Bone marrow (tissue), 2 donors: ENCODE results near the gene ACTR3C.

Experiments
- DNase-seq, 2 donors: peaks; one replicate each; lab custom pipeline; 2025; lab: John Stamatoyannopoulos, UW

The ACTR3C gene

GRCh38 chr7:150359622-150360362, 36.4 kb upstream of the ACTR3C start:
- no peak for DNase-seq

GRCh38 chr7:150358988-150359621, 35.8 kb upstream of the ACTR3C start:
- no peak for DNase-seq

DNA sequence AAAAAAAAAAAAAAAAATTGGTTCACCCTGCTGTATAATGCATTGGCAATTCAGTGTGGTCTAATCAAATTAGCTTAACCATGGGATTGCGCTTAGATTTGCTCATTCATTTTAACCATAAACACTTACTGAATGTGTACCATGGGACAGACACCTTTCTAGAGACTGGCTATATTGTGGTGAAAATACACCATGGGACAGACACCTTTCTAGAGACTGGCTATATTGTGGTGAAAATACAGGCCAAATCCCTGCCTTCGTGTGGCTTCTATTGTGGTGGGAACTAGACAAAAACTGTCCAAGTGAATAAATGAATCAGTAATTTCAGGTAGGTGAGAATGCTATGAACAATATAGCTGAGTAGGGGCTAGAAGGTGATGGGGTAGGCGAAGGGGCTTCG, 35.1 kb upstream of the ACTR3C start:
- DNase-seq = no peak

DNA sequence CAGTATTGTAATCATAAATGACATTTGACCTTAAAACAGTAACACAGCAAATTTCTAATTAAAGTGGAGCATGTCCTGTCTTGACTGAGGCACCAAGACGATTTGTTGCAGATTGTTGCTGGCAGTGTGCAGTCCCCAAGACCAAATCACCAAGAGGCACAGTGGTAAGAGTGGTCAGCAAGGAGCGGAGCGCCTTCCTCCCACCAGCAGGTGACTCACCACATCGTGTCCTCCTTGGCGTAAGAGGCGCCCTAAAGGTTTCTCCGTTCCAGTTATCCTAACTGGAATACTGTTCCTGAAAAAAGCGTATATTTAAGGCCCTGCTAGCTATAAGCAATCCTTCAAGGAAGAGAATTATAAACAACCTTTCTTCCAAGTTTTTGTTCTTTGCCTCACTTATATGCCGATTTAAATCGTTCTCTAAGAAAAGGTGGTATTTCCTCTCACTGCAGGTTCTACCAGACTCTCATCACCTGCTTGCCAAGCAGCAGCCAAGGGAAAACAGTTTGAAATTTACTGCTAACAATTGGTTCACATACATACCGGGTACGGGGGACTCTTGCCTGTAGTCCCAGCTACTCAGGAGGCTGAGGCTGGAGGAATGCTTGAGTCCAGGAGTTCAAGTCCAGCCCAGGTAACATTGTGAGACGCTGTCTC, 34.6 kb upstream of the ACTR3C start:
- no peak for DNase-seq

GRCh38 chr7:150357270-150357669, 33.9 kb upstream of the ACTR3C start:
- DNase-seq = peak in 1 of 2 donors; percentile 92

DNA sequence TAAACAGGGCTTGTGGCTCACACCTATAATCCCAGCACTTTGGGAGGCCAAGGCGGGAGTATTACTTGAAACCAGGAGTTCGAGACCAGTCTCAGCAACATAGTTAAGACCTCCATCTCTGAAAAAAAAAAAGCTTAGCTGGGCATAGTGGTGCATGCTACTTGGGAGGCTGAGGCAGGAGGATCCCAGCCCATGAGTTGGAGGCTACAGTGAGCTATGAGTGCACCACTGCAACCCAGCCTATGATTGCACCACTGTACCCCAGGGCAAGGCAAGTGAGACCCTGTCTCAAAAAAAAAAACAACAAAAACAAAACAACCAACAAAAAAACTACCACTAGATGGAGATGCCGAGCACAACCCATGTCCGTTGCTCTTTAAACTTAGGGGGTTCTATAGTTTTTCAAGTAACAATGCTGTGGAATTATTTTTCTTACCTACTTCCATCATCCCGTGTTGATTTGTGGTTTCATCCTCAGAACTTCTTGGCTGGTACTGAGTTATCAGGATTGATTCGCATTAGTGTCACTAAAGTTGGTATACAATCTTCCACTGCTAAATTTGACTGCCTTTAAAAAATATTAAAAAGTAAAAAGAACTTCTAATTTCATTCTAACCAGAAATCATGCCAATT, 33.0 kb upstream of the ACTR3C start:
- peak in 1 of 2 donors; percentile 56 for DNase-seq

DNA sequence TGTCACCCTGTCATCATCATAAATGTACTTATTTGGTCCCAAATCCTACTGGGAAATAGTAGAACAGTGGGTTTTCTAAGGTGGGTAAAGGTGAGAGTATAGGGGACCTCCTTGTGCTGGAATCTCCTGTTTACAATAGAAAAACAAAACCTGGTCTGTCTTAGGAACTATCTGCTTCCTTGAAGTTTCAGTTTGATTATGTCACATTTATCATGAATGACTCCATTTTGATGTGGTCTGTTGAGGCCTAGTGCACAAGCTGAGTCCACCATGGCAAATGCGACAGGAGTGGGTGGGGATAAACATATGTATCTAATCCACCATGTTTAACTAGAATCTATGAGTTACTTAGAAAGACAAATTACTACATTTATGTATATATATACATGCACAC, 32.3 kb upstream of the ACTR3C start:
- DNase-seq = no peak

GRCh38 chr7:150351587-150352194, 28.3 kb upstream of the ACTR3C start:
- no peak for DNase-seq

GRCh38 chr7:150346922-150347321, 23.6 kb upstream of the ACTR3C start:
- no peak for DNase-seq

GRCh38 chr7:150345012-150345411, 21.7 kb upstream of the ACTR3C start:
- no peak for DNase-seq

GRCh38 chr7:150344299-150344698, 21.0 kb upstream of the ACTR3C start:
- no peak for DNase-seq

DNA sequence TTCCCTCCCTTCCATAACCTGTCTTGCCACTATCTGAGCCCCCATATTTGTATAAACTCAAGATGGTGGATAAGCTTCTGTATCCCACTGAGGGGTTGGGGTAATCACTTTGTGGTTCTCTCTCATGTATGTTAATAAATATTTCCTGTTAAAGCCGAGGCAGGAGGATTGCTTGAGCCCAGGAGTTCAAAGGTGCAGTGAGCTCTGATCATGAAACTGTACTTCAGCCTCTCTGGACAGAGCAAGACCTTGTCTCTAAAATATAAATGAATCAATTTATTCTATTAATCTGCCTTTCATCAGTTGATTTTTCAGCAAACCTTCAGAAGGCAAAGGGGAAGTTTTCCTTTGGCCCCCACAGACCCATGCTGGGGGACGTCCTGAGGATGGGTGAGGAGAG, 19.9 kb upstream of the ACTR3C start:
- DNase-seq = no peak

- no peak for DNase-seq
Observed at GRCh38 chr7:150342121-150342408, 18.7 kb upstream of the ACTR3C start.

GRCh38 chr7:150341263-150342120, 18.1 kb upstream of the ACTR3C start, which contains the start of gene RARRES2:
Gene RARRES2 (minus strand): TSS chr7:150341629. CDS start chr7:150340609, 1,020 bp downstream.
- DNase-seq = no peak

DNA sequence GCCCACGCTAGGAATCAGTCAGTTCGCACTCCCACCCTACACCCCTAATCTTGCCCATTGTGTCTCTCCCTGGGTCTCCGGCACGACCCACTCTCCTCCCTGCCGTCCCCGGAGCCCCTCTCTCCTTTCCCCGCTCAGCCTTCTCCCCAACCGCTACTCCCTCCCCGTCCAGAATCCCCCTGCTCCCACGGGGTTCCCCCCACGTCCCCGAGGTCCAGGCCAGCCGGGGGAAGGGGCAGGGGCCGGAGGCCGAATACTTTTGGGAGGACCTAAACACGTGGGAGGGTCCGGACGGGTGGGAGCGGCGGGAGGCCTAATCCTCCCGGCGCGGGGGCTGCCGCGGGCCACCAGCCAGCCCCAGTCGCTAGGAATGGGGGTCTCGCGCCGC, 17.5 kb upstream of the ACTR3C start:
- no peak for DNase-seq

DNA sequence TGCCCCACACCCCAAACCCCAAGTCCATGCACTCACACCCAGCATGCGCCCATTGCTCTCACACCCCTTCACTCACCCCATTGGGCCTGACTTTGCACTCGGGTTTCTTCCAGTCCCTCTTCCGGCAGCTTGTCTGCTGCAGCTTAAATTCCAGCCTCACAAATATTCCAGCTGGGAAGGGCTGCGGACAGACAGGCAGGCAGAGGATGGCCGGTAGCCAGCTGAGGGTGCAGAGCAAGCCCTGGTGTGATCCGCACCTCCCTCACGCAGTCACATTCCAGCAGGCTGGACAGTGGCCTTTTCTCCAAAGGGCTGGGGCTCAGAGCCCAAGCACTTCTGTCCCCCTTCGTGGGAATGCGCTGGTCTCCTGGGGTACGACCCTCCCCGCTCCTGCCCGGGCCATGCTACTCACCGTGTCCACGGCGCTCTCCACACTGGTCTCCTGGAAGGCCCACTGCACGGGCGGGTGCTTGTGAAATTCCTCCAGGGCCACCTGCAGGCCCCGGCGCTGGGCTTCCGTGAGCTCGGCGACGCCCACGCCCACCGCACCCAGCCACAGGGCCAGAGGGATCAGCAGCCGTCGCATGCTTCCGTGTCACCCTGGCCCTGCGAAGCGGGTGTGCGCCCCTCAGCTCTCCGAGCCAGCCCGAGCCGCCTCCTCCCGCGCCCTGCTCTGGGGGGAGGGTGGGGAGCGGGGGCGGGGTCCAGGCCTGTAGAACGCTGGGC, 16.8 kb upstream of the ACTR3C start:
- no peak for DNase-seq

DNA sequence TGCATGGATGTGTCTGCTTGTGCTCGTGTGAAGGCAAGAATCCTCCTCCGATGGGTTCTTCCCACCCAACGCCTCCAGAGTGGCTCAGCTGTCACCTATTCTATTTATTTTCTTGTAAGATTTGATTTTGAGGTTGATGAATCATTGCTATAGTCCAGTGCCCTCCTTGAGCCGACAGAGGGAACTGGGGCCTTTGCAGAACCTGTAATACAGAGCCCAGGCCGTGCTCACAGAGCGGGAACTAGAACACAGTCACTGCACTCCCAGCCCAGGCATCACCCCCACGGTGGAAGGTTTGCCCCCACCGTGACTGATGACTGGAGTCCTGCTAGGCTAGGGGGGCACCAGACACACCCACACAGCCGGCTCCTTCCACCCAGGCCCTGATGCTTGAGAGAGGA, 16.1 kb upstream of the ACTR3C start:
- no peak for DNase-seq

DNA sequence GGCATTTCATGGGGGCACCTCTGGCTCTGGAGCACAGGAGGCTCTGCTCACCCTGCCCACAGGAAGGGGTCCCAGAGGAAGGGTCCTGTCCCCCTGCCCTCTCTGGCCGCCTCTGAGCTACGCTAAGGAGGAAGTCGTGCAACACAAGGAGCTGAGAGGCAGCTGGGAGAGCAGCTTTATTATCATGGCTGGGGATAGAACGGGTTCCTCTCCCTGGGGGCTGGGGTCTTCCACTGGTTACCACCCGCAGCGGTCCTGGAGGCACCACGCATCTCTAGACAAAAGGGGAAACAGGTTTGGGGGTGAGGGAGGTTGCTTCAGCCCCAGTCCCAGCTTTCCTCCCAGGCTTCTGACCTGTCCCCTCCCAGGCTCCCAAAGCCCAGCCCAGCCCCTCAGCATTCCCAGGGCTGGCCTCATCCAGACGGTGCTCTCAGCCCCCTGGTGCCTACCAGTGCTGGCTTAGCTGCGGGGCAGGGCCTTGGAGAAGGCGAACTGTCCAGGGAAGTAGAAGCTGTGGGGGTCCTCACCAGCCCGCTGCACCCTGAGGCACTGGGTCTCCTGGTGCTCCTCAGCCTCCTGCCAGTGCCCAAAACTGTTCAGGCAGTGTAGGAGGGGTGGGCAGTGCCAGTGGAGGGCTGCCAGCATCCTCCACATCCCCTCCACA, 15.0 kb upstream of the ACTR3C start:
- DNase-seq = no peak

- no peak for DNase-seq
Observed at GRCh38 chr7:150337659-150338081, 14.3 kb upstream of the ACTR3C start.

- no peak for DNase-seq
Observed at GRCh38 chr7:150337179-150337578, 13.8 kb upstream of the ACTR3C start.
